ENCODE results near the gene CCND3.
"Not testable (repeated sequence)": the region's sequence is repeated elsewhere in the genome, so short reads cannot be mapped to it uniquely, and the experiment has no call there.

CCND3 gene

DNA sequence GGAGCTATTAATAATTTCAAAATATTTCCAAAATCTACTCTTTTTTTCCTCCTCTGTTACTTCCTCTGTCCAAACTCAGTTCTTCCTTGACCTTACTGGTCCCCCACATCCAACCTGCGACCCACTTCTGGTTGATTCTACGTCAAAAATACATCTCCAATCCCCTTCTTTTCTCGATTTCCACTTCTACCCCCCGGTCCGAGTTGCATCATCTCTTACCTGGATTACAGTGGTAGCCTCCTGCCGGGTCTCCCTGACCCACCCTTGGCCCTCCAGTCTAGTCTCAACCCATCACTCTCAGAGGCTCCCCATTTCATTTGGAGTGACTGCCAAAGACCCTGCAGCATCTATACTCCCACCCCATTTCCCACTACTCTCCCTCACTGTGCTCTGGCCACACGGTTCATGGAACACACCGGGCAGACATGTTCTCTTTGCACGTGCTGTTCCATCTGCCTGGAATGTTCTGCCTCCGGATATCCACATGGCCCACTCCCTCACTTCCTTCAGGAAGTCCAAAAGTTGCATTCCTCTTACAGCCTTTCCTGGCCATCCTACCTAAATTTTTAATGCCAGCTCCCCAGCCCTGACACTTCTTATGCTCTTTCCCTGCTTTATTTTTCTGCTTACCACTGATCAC, 6.1 kb upstream of the CCND3 start:
- DNase-seq (ENCODE audit: low read depth) = no peak

DNA sequence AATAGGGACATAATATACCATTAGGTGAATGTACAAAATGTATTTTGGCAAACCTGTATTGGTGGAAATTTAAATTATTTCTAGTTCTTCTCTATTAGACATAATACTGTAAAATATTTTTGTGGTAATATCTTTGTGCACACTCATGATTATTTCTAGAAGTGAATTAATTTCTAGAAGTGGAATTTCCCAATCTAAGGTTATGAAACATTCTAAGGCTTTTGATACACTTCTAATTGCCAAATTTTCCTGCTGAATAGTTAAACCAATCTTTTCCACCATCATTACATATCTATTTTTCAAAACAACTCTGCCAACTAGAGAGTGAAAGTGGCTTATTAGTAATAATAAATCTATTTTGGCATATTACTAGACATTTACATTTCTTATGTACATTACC, 1.8 kb upstream of the CCND3 start:
- DNase-seq (ENCODE audit: low read depth) = no peak

DNA sequence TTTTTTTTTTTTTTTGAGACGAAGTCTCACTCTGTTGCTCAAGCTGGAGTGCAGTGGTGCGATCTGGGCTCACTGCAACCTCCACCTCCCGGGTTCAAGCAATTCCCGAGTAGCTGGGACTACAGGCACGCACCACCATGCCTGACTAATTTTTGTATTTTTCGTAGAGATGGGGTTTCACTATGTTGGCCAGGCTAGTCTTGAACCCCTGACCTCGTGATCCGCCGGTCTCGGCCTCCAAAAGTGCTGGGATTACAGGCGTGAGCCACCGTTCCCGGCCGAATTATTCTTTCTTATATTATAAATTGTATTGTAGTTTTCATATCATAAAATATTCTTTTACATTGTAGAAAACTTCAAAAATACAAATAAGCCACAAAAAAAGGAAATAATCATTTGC, 1.3 kb upstream of the CCND3 start:
- DNase-seq (ENCODE audit: low read depth) = not testable (repeated sequence)

DNA sequence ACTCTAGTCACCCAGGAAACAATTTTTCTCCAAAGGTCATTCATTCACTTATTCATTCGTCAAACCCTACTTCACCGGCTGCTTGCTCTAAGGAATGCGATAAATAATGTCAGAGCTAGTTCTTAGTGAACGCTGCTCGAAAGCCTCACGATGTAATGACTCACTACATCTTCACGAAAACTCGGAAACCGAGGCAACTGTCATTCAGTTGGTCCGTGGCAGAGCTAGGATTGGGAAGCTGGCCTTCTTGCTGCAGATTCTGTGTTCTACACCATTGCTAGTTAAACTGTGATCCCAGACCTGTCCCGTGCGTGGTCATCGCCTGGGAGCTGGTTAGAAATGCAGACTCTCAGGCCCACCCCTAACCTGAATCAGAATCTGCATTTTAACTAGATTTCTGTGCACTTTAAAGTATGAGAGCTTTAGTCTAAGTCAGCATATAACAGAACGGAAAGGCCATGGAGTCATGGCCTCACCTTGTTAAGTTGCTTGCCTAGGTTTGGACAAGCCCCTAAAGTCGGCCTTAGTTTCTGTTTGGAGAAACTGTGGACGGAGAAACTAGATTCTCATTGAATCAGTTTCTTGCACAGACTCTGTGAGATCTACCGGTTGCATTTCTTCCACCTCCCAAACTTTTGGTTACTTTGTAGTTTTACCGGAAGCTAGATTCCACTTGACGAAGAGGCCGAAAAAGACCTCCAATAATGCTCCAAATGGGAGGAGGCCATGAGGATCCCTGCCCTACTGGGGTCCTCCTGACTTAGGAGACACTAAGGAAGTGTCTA, 651 bp upstream of the CCND3 start:
- no peak for DNase-seq (ENCODE audit: low read depth)

- no peak for DNase-seq (ENCODE audit: low read depth)
Observed at GRCh38 chr6:41940759-41941279, 789 bp downstream of the CCND3 start.

- no peak for DNase-seq (ENCODE audit: low read depth)
Observed at GRCh38 chr6:41939848-41940758, 1.5 kb downstream of the CCND3 start.

GRCh38 chr6:41939176-41939847, 2.3 kb downstream of the CCND3 start:
- DNase-seq (ENCODE audit: low read depth) = no peak

GRCh38 chr6:41938590-41939175, 2.9 kb downstream of the CCND3 start:
- DNase-seq (ENCODE audit: low read depth) = no peak

- no peak for DNase-seq (ENCODE audit: low read depth)
Observed at GRCh38 chr6:41937861-41938574, 3.6 kb downstream of the CCND3 start.

DNA sequence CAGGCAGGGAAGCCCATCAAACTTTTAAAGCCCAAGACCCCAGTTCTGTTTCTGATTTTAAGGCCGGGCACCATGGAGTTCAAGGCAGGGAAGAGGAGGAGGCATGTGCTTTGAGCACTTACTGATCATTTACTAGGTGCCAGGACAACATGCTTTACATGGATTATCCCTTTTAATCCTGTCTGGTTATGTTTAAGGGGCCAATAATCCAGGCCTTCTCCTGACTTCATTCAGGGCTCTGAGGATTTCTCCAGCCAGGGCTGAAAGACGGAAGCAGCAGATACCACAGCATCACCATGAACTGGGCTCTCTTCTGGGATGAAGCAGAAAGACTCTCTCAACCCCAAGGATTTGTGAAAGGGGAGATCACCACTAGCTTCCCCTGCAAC, 4.1 kb downstream of the CCND3 start:
- DNase-seq (ENCODE audit: low read depth) = no peak

GRCh38 chr6:41936073-41936837, 5.4 kb downstream of the CCND3 start:
- DNase-seq (ENCODE audit: low read depth) = peak; percentile 64

- no peak for DNase-seq (ENCODE audit: low read depth)
Observed at GRCh38 chr6:41935685-41936072, 5.9 kb downstream of the CCND3 start.

GRCh38 chr6:41935193-41935574, 6.4 kb downstream of the CCND3 start:
- no peak for DNase-seq (ENCODE audit: low read depth)

- no peak for DNase-seq (ENCODE audit: low read depth)
Observed at GRCh38 chr6:41934278-41935192, 7.1 kb downstream of the CCND3 start.

GRCh38 chr6:41932378-41932777, 9.2 kb downstream of the CCND3 start:
- DNase-seq (ENCODE audit: low read depth) = no peak

- DNase-seq (ENCODE audit: low read depth) = no peak
Observed at GRCh38 chr6:41931792-41932191, 9.8 kb downstream of the CCND3 start.

- DNase-seq (ENCODE audit: low read depth) = no peak
Observed at GRCh38 chr6:41929924-41930323, 11.7 kb downstream of the CCND3 start.

DNA sequence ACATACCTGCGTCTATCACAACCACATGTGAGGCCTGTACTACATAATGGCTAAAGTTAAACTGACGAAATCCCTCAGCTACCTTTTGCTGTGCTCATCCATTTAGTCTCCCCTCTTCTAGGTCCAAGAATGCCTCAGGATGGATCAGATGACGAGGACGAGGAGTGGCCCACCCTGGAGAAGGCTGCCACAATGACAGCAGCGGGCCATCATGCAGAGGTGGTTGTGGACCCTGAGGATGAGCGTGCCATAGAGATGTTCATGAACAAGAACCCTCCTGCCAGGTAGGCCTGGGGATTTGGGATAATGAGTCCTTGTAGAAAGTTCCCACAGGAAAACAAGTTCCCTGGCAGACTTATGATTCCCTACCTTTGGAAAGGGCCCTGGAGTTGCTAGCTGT, 14.4 kb downstream of the CCND3 start:
- DNase-seq (ENCODE audit: low read depth) = no peak

- DNase-seq (ENCODE audit: low read depth) = no peak
Observed at GRCh38 chr6:41922154-41922553, 19.5 kb downstream of the CCND3 start.
